ENCODE measurements around the gene ATP4B.

The ATP4B gene

DNA sequence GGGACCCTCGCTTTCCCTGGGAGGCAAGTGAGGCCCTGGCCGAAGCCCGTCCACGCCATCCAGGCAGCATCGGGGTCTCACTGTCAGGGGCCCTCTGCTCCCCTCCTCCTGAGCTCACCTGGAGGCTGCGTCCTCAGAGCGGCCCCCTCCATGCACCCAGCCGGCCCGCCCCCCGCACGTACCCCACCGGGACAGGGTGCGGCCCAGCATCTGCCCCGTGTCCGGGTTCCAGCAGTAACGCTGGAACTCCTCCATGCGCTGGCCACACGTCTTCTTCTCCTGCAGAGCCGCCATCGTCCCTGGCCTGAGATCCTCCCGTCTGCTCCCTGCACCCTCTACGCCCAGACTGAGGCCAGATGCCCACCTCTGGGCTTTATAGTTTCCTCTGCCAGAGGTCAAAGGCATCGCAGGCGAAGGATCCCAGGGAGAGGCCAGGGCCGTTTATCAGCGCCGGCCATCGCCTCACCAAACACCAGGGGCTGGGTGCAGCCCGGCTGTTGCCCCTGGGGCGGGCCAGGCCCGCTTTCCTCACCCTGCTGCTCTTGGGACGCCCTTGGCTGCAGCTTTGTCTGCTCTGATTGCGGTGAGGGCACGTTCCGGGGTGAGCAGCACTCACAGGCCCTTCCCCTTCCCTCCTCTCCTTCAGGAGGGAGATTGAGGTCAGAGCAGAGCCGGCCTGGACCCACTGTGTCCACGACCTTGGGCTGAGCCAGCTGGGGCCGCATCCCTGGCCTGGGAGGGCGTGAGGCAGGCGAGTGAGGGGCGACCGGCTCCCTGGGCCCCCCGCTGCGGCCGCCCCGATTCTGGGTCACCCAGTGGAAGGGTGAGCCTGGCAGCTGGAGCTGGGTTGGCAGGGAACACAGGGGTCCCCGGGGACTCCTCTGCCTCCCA lies at the start of gene ATP4B:
TSS of gene ATP4B (minus strand) at position 348 of the 891 bp plus-strand sequence. CDS start at position 294, 54 bp downstream.
- no peak for DNase-seq (ENCODE audit: low read depth)

DNA sequence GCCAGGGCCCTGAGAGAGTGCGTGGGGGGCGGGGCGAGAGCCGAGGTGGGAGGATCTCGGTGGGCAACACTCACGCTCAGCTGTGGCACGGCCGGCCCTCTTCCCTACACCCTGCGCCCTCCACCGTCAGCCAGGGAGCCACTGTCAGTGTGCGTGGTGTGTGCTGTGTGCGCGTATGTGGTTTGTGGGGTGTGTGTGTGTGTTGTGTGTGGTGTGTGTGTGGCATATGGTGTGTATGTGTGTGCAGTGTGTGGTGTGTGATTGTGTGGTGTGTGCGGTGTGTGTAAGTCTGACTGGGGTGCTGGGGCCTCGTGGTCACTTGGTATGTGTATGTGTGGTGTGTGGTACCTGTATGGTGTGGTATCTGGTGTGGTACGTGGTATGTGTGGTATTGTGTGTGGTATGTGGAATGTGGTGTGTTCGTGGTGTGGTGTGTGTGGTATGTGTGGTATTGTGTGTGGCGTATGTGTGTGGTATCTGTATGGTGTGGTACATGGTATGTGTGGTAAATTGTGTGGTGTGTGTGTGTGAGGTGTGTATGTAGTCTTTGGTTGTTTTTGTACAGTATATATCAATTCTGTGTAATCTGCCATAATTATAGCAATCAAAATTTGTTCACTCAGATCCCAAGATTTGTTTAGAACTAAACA lies 14.1 kb upstream of the ATP4B start:
- no peak for DNase-seq (ENCODE audit: low read depth)

DNA sequence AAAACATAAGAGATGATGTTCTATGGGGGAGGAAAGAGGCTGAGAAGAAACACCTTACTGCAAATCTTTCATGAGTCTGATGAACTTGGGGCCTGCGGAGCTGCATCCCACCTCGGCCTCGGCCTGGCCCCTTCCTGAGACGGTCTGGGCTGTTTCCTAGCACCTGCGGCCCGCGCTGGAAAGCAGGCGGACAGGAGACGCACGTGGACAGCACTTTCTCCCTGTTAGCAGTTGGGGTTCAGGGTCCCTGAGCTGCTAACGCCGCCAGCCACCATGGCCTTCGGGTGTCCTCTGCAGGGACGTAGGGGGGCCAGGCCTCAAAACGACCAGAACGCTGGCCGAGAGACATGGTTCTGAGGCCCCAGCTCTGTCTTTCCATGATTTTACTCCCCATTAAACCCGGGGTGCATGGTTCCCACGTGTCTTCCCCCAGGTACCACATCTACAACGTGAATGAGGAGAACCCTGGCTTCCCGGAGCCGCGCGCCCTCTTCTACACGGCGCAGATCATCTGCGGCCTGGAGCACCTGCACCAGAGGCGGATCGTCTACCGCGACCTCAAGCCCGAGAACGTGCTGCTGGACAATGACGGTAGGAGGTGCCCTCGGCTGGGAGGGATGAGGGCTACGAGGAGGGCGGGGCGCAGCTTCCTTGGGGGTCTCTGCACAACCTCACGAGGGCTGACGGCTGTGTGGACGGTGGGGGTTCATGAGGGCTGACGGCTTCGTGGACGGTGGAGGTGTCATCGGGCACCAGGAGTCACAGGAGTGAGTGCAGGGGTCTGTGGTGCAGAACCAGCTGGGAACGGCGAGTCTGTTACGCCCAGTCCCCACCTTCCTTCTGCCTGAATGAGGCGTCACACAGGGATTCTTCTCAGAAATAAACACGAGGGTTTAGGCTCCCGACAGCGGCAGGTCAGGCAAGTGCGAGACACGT lies 13.3 kb upstream of the ATP4B start:
- DNase-seq (ENCODE audit: low read depth) = no peak

DNA sequence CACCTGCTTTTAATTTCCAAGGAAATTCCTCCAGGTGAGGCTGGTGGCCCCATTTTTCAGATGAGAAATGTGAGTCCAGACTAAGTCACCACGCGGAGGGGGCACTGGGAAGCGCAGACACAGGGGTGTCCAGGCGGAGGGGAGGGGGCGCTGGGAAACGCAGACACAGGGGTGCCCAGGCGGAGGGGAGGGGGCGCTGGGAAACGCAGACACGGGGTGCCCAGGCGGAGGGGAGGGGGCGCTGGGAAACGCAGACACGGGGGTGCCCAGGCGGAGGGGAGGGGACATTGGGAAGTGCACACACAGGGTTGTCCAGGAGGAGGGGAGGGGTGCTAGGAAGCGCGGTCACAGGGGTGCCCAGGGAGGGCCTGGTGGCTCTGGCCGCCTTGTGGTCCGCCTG lies 12.5 kb upstream of the ATP4B start:
- no peak for DNase-seq (ENCODE audit: low read depth)

DNA sequence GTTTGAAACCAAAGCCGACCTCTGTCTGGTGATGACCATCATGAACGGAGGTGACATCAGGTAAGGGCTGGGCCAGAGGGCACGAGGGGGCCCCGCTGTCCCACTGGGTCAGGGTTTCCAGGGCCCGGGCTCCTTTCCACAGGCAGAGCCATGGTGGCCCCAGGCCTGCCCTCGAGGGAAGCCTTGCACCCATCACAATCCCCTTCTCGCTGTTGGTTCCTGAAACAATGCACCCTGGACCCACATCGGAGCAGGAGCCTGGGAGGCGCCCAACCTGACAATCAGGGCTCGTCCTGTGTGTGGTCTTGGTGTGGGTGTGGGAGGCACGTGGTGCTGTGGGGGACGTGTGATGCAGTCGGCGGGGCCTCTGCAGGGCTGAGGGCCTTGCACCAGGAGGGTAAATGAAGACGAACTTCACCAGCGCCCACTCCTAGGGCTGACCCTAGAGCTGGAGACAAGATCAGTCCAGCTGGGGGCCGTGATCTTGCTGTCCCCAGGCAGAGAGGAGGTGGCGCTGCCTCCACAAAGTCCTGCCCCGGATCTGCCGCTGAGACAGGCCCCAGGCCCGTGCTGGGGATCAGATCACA lies 11.8 kb upstream of the ATP4B start:
- DNase-seq (ENCODE audit: low read depth) = no peak

DNA sequence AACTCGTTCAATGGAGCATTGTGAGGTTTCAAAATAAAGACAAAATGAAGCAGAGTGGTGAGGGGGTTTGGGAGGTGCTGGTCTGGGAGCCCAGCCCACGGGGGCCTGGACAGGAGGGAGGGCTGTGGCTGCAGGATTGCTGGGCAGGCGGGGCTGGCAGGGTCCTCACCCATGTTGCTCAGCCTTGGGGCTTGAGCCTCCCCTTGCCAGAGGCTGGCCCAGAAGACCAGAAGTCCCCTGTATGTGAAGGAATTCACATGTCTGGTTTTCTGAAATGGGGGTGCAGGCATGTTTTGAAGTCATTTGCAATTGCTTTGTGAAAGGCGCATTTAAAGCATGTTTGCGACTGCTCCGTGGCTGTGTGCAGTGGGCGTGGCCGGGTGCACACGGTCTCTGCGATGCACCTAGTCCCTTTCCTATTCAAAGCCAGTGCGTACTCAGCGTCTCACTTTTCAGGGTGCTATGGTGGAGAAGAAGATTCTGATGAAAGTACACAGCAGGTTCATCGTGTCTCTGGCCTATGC lies 11.3 kb upstream of the ATP4B start:
- DNase-seq (ENCODE audit: low read depth) = no peak

DNA sequence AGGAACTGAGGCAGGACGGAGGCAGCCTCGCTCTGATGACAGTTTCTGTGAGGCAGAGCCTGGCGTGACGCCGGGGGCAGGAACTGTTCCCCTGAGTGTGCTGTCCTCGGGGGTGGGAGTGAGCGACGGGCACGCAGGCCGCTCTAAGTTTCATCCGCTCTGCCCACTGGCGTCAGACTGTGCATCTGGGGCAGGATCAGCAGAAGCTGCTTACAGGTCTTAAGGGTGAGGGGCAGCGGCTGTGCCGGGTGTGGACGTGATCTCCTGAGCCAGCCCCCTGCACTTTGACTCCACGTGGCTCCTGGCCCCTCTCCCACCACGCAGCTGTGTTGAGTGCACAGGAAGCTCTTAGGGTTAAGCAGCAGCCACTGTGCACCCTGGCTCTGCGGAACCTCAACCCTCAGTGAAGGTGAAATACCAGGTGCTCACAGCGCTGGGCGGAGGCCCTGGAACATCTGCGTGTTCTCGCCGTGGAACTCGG lies 10.5 kb upstream of the ATP4B start:
- DNase-seq (ENCODE audit: low read depth) = no peak

DNA sequence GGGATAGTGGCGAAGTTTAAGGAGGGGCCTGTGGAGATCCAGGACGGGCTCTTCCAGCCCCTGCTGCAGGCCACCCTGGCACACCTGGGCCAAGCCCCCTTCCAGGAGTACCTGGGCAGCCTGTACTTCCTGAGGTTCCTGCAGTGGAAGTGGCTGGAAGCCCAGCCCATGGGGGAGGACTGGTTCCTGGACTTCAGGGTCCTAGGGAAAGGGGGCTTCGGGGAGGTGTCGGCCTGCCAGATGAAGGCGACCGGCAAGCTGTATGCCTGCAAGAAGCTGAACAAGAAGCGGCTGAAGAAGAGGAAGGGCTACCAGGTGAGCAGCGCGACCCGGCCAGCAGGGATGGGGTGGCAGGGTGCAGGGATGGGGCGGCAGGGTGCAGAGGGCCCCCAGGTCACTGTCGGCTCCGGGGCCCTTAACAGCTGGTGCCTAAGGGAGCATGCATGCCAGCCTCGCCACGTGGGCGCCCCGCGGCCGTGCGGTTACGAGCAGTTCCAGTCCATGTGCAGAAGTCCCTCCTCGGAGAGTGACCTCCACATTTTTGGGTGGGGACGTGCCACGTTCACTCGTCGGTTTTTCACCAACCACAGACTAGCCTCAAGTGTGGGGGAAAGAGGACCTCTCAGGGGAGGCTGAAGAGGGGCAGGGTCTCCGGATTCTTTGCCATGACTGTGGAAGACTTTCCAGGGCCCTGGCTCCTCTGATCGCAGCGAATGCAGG lies 9.9 kb upstream of the ATP4B start:
- DNase-seq (ENCODE audit: low read depth) = no peak

DNA sequence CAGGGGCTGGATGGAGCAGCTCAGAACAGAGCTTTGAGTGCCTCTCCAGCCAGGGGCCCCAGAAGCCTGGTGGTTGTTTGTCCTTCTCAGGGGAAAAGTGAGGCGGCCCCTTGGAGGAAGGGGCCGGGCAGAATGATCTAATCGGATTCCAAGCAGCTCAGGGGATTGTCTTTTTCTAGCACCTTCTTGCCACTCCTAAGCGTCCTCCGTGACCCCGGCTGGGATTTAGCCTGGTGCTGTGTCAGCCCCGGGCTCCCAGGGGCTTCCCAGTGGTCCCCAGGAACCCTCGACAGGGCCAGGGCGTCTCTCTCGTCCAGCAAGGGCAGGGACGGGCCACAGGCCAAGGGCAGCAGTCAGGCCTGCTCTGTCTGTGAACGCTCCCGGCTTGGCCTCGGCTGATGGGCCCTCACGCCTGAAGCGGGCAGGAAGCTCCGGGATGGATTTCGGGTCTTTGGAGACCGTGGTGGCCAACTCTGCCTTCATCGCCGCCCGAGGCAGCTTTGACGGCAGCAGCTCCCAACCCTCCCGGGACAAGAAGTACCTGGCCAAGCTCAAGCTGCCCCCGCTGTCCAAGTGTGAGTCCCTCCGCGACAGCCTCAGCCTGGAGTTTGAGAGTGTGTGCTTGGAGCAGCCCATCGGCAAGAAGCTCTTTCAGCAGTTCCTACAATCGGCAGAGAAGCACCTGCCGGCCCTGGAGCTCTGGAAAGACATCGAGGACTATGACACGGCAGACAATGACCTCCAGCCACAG lies 9.1 kb upstream of the ATP4B start, which contains the start of gene GRK1:
TSS of gene GRK1 (plus strand) at position 269 of the 751 bp plus-strand sequence. CDS start at position 437, 168 bp downstream.
- no peak for DNase-seq (ENCODE audit: low read depth)

DNA sequence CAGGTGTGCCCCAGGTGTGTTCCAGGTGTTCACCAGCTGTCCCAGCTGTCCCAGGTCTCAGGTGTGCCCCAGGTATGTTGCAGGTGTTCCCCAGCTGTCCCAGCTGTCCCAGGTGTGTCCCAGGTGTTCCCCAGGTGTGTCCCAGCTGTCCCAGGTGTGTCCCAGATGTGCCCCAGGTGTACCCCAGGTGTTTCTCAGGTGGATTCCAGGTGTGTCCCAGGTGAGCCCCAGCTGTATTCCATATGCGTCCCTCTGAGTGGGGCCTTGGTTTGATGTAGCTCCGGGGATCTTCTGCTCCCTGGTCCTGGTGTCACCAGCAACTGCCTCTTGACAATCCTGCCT lies 8.3 kb upstream of the ATP4B start:
- DNase-seq (ENCODE audit: low read depth) = no peak

DNA sequence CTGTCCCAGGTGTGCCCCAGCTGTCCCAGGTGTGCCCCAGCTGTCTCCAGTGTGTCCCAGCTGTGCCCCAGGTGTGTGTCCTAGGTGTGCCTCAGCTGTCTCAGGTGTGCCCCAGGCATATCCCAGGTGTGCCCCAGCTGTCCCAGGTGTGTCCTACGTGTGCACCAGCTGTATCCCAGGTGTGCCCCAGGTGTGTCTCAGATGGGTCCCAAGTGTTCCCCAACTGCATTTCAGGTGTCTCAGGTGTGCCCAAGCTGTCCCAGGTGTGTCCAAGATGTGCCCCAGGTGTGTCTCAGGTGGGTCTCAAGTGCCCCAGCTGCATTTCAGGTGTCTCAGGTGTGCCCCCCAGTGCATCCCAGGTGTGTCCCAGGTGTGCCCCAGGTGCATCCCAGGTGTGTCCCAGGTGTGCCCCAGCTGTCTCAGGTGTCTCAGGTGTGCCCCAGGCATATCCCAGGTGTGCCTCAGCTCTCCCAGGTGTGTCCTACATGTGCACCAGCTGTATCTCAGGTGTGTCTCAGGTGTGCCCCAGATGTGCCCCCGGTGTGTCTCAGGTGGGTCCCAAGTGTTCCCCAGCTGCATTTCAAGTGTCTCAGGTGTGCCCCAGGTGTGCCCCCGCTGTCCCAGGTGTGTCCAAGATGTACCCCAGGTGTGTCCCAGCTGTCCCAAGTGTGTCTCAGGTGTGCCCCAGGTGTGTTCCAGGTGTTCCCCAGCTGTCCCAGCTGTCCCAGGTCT lies 7.8 kb upstream of the ATP4B start:
- no peak for DNase-seq (ENCODE audit: low read depth)

DNA sequence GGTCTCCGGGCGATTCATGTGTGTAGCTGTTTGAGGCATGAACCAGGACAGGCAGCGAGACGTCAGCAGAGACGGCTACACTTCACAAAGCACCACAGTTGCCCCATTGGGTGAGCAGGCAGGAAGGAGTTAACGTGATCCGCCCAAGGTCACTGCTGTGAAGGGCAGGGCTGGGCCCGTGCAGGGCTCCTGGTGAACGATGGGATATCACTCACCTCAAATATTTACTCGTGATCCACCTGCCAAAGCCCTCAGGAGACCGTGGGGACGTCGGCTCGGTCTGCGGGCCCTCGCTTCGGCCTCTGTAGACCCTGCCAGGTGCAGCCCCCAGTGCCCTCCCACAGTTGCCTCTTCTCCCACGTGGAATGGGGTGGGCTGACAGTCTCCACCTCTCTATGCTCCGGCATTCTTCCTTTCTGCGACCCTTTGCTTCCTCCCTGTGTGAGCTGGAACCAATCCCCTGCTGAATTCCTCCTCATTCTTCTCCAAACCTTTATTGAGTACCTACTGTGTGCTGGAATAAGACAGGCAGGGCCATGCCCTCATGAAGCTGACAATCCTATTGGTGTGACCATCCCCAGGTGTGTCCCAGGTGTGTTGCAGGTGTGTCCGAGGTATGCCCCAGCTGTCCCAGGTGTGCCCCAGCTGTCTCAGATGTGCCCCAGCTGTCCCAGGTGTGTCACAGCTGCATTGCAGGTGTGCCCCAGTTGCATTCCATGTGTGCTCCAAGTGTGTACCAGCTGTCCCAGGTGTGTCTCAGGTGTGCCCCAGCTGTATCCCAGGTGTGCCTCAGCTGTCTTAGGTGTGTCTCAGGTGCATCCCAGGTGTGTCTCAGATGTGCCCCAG lies 7.0 kb upstream of the ATP4B start:
- DNase-seq (ENCODE audit: low read depth) = no peak

DNA sequence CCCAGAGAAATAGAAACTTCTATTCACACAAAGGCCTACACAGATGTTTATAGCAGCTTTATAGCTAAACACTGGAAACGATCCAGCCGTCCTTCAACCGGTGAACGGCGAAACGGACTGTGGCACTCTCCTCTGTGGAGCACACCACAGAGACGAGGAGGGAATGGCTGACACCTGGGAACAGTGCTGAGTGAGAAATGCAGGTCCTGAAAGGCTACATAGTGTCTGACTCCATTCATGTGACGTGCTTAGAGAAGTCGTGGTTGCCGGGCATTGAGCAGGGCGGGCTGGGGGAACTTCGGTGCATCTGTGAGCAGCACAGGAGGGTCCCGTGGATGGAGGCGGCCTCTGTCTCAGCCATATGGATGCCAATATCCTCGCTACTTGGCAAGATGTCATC lies 5.9 kb upstream of the ATP4B start:
- no peak for DNase-seq (ENCODE audit: low read depth)

DNA sequence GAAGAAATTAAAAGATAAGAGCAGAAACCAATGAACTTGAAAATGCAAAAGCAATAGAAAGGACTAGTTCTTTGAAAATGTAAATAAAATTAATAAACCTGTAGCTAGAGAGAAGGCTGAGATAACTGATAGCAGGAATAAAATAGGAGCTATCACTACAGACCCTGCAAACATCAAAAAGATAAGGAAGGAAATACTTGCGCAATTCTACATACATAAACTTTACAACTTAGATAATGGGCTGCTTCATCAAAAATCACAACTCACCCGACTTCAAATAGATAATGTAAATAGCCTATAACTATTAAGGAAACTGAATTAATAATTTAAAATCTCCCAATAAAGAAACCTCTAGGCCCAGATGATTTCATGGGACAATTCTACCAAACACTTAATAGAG lies 3.5 kb upstream of the ATP4B start:
- DNase-seq (ENCODE audit: low read depth) = no peak

DNA sequence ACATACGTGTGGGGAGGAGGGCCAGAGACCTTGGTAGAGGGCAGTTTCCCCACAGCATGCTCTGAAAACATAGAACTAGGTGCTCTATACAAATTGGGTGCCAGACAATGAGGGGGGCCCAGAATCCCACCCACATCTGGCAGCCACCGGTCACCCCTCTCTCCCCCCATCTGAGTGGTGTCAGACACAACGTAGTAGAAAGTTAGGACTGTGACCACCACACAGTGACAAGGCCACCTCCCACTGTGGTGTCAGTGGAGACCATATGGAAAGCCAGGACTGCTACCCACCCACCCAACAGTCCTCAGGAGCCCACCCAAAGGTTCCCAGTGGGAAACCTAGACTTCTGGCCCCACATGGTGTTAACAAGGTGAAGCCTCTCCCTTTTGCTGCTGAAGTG lies 2.1 kb upstream of the ATP4B start:
- no peak for DNase-seq (ENCODE audit: low read depth)

DNA sequence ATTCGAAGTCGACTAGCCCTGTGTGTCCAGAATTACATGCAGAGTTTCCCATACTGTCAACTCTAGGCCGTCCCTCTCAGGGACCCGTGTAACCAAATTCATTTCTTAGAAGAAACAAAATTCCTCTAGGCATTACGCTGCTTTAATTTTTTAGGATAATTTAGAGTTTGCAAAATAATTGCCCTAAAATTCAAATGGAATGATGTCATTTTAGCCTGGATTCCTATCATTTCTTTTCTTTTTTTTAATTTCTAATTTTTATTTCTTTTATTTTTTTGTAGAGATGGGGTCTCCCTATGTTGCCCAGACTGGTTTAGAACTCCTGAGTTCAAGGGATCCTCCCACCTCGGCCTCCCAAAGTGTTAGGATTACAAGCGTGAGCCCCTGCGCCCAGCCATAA lies 1.3 kb upstream of the ATP4B start:
- DNase-seq (ENCODE audit: low read depth) = no peak

DNA sequence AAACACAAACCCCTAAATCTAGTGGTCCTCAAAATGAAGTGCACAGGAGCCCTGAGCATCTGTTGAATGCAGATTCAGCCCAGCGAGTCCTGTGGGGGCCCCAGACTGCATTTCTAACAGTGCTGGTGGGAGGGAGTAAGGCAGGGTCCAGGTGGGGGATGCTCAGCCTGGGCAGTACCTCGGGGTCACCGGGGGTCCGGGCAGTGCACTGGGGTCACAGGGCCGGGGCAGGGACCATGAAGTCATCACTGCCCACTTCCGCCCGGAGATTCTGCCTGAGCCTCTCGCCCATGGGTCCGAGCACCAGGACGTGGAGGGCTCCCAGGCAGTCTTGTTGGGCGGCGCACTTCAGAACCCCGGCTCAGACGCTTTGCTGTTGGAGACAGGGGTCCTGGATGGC lies 838 bp upstream of the ATP4B start:
- no peak for DNase-seq (ENCODE audit: low read depth)

DNA sequence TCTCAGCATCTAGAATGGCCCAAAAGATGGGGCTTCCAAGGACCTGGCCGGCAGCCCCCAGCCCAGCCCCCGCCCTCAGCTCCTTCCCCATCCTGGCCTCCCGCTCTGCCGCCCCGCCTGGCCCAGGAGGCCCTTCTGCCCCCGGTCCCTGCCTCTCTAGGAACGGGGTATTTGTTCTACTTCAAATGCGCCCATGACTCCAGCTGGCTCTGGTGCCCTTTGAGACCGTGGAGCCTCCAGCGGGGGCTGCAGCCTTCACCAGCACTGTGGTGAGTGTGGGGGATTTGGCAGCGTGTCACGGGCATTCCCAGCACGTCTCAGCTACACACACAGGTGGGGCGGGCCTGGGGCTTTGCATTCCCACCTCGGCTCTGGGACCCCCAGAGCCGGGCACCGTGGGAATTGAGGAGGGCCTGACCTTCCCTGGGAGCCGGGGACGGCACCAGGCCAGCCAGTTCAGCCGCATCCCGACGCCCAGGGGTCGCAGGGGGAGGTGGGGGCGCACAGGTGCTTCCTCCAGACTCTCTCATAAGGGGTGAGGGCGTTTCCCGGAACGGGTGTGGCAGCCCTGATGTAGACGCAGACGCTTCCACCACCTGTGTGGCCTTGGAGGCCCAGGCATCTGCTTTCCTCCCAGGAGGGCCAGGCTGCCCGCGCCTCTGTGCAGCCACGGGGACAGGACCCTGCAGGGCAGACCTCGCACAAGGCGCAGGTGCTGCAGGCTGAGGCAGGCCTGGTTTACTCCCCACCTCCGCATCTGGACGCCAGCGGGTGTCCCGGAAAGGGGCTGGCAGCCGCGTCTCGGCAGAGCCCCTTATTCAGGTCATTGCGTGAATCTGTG lies 947 bp downstream of the ATP4B start:
- no peak for DNase-seq (ENCODE audit: low read depth)

Measured in activated T-cell treated with anti-CD3 and anti-CD28 coated beads for 48 hours (primary cell).